Measurements from ENCODE around the gene DNM3. TPM values are rescaled to one million over a fixed set of nuclear protein-coding genes. Genes with fewer than 3 reads are reported as not detected.
"Not testable (repeated sequence)": the region's sequence is repeated elsewhere in the genome, so short reads cannot be mapped to it uniquely, and the experiment has no call there.

The DNM3 gene
- total RNA-seq, 2 experiments from 2014 or later = 0.93 to 1.2 TPM

GRCh38 chr1:172292840-172293239 is 451.5 kb downstream of the DNM3 start:
- Mint-ChIP-seq H3K36me3 (no peaks in the 10 kb centered on the region), H3K4me3 (no peak overlapping the region), H3K4me1 (ENCODE audit: low read depth) (no peaks in the 10 kb centered on the region), H3K9me3 (no peaks in the 10 kb centered on the region), H3K27me3 (no peaks in the 10 kb centered on the region), H3K27ac (no peak overlapping the region)
- DNase-seq = no peak
- intact Hi-C loops (cut with micrococcal nuclease) = no loop called here
- CTCF ChIA-PET = no interaction called here
- POLR2A ChIA-PET = no interaction called here

DNA sequence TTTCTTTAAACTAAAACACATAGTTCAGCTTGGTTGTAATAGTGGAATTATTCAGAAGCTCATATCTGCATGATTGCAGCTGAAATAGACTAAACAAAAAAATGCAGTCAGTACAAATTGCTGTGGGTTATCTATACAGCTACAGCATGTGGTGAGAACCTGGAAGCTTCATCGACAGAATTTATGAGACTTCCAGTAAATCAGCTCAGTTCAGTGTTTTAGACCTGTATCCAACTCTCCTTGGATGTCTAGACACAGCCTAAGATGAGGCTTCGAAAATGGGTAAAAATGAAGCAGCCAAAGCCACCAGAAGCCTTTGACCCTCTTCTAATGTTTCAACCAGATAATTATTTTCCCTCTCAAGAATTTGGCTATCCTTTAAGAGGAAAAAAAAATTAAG is 452.1 kb downstream of the DNM3 start:
- H3K27me3 Mint-ChIP-seq = no peaks in the 10 kb centered on the region
- DNase-seq = no peak
- CTCF ChIA-PET = no interaction called here
- H3K36me3 Mint-ChIP-seq = no peaks in the 10 kb centered on the region
- H3K27ac Mint-ChIP-seq = no peak overlapping the region
- POLR2A ChIA-PET = no interaction called here
- H3K4me1 Mint-ChIP-seq (ENCODE audit: low read depth) = no peaks in the 10 kb centered on the region
- no peaks in the 10 kb centered on the region for H3K9me3 Mint-ChIP-seq
- no peak overlapping the region for H3K4me3 Mint-ChIP-seq
- intact Hi-C loops (cut with micrococcal nuclease) = no loop called here

- Mint-ChIP-seq H3K36me3 (no peaks in the 10 kb centered on the region), H3K9me3 (no peaks in the 10 kb centered on the region), H3K27me3 (no peaks in the 10 kb centered on the region), H3K27ac (no peak overlapping the region), H3K4me1 (ENCODE audit: low read depth) (no peaks in the 10 kb centered on the region), H3K4me3 (no peak overlapping the region)
- ChIA-PET CTCF (no interaction called here), POLR2A (no interaction called here)
- intact Hi-C loops (cut with micrococcal nuclease) = no loop called here
- DNase-seq = no peak
Observed at GRCh38 chr1:172298141-172298540, 456.8 kb downstream of the DNM3 start.

- Mint-ChIP-seq H3K27ac (no peak overlapping the region), H3K36me3 (no peaks in the 10 kb centered on the region), H3K4me3 (no peak overlapping the region), H3K27me3 (no peaks in the 10 kb centered on the region), H3K4me1 (ENCODE audit: low read depth) (no peaks in the 10 kb centered on the region), H3K9me3 (no peaks in the 10 kb centered on the region)
- no peak for DNase-seq
- POLR2A ChIA-PET = no interaction called here
- CTCF ChIA-PET = no interaction called here
- intact Hi-C loops (cut with micrococcal nuclease) = no loop called here
Observed at GRCh38 chr1:172298911-172299310, 457.6 kb downstream of the DNM3 start.

DNA sequence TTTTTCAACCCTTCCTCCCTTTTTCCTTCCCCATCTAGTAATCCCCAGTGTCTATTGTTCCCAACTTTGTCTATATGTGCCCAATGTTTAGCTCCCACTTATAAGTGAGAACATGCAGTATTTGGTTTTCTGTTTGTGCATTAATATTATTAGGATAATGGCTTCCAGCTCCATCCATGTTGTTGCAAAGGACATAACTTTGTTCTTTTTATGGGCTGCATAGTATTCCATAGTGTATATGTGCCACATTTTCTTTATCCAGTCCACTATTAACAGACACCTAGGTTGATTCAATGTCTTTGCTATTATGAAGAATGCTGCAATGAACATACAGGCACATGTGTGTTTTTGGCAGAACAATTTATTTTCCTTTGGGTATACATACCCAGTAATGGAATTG is 458.2 kb downstream of the DNM3 start:
- H3K4me1 Mint-ChIP-seq (ENCODE audit: low read depth) = no peaks in the 10 kb centered on the region
- H3K36me3 Mint-ChIP-seq = no peaks in the 10 kb centered on the region
- no peak for DNase-seq
- H3K27ac Mint-ChIP-seq = no peak overlapping the region
- no peaks in the 10 kb centered on the region for H3K9me3 Mint-ChIP-seq
- H3K4me3 Mint-ChIP-seq = no peak overlapping the region
- POLR2A ChIA-PET = interaction anchor here (0.6 kb wide), 1 partner anchor 653 kb away, joined by 3 read pairs; no protein-coding TSS in a partner anchor
- intact Hi-C loops (cut with micrococcal nuclease) = no loop called here
- CTCF ChIA-PET = no interaction called here
- no peaks in the 10 kb centered on the region for H3K27me3 Mint-ChIP-seq

DNA sequence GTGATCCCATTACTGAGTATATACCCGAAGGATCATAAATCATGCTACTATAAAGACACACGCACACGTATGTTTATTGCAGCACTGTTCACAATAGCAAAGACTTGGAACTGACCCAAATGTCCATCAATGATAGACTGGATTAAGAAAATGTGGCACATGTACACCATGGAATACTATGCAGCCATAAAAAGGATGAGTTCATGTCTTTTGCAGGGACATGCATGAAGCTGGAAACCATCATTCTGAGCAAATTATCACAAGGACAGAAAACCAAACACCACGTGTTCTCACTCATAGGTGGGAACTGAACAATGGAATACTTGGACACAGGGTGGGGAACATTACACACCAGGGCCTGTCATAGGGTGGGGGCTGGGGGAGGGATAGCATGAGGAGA is 466.2 kb downstream of the DNM3 start:
- intact Hi-C loops (cut with micrococcal nuclease); H3K27me3 Mint-ChIP-seq; DNase-seq; POLR2A ChIA-PET; H3K27ac Mint-ChIP-seq; CTCF ChIA-PET; H3K4me3 Mint-ChIP-seq; H3K4me1 Mint-ChIP-seq (ENCODE audit: low read depth); H3K36me3 Mint-ChIP-seq: not testable (repeated sequence)
- H3K9me3 Mint-ChIP-seq = peaks cover 12% of the 10 kb centered on the region

- DNase-seq = no peak
- Mint-ChIP-seq H3K4me3 (no peak overlapping the region), H3K27ac (no peak overlapping the region), H3K4me1 (ENCODE audit: low read depth) (peaks cover 3% of the 10 kb centered on the region), H3K9me3 (peaks cover 12% of the 10 kb centered on the region), H3K27me3 (no peaks in the 10 kb centered on the region), H3K36me3 (no peaks in the 10 kb centered on the region)
- POLR2A ChIA-PET = interaction anchor here (0.7 kb wide), 1 partner anchor 654 kb away, joined by 7 read pairs; no protein-coding TSS in a partner anchor
- CTCF ChIA-PET = interaction anchor here (0.7 to 1.0 kb wide), 2 partner anchors 305 to 506 kb away, joined by 3 read pairs; no protein-coding TSS in a partner anchor
- intact Hi-C loops (cut with micrococcal nuclease) = no loop called here
Observed at GRCh38 chr1:172308142-172308541, 466.8 kb downstream of the DNM3 start.

- Mint-ChIP-seq H3K4me1 (ENCODE audit: low read depth) (peaks cover 3% of the 10 kb centered on the region), H3K36me3 (no peaks in the 10 kb centered on the region), H3K9me3 (peaks cover 12% of the 10 kb centered on the region), H3K4me3 (no peak overlapping the region), H3K27ac (no peak overlapping the region), H3K27me3 (no peaks in the 10 kb centered on the region)
- ChIA-PET CTCF (interaction anchor here (0.7 to 1.0 kb wide), 2 partner anchors 306 to 507 kb away, joined by 3 read pairs; no protein-coding TSS in a partner anchor), POLR2A (interaction anchor here (0.7 kb wide), 1 partner anchor 654 kb away, joined by 7 read pairs; no protein-coding TSS in a partner anchor)
- DNase-seq = no peak
- intact Hi-C loops (cut with micrococcal nuclease) = no loop called here
Observed at GRCh38 chr1:172308577-172308976, 467.3 kb downstream of the DNM3 start.

DNA sequence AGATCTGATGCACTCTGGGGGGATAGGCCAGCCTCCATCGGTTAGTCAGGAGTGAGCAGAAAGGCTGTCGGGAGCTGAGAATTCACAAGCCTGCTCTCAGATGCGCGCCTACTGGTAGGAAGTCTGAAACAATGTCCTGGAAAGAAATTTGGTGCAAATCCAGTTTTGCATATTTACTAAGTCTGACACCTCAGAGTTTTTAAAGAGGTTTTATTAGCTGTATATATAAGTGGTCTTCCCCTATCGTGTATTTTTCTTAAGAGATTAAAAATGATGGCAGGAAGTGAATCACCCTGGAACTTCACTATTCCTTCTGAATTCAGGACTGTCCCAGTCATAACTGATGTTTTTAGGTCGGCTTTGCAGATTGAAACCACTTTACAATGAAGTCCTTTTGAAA is 479.4 kb downstream of the DNM3 start:
- Mint-ChIP-seq H3K4me3 (no peak overlapping the region), H3K27ac (no peak overlapping the region), H3K27me3 (no peaks in the 10 kb centered on the region), H3K4me1 (ENCODE audit: low read depth) (no peaks in the 10 kb centered on the region), H3K36me3 (no peaks in the 10 kb centered on the region), H3K9me3 (no peaks in the 10 kb centered on the region)
- ChIA-PET CTCF (no interaction called here), POLR2A (no interaction called here)
- intact Hi-C loops (cut with micrococcal nuclease) = no loop called here
- no peak for DNase-seq

DNA sequence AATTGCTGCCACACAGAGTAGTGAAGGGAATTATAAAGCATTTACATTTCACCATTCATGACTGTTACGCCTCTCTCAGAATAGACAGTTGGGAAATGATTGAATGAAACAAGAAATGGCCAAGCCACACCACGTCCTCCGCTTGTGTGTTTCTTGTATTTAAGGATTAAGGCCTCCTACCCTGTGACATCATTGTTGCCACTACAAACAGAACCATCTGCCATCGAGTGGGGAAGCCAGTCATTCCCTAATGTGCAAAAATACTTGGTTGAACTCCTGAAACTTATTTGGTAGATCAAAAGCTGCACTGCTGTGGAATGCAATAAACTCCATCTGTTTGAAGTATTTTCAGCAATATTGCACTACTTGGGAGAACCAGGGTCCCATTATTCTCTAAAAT is 480.2 kb downstream of the DNM3 start:
- no peak overlapping the region for H3K27ac Mint-ChIP-seq
- intact Hi-C loops (cut with micrococcal nuclease) = no loop called here
- no peak overlapping the region for H3K4me3 Mint-ChIP-seq
- H3K36me3 Mint-ChIP-seq = no peaks in the 10 kb centered on the region
- no peak for DNase-seq
- no peaks in the 10 kb centered on the region for H3K4me1 Mint-ChIP-seq (ENCODE audit: low read depth)
- no peaks in the 10 kb centered on the region for H3K27me3 Mint-ChIP-seq
- POLR2A ChIA-PET = no interaction called here
- H3K9me3 Mint-ChIP-seq = no peaks in the 10 kb centered on the region
- CTCF ChIA-PET = no interaction called here

DNA sequence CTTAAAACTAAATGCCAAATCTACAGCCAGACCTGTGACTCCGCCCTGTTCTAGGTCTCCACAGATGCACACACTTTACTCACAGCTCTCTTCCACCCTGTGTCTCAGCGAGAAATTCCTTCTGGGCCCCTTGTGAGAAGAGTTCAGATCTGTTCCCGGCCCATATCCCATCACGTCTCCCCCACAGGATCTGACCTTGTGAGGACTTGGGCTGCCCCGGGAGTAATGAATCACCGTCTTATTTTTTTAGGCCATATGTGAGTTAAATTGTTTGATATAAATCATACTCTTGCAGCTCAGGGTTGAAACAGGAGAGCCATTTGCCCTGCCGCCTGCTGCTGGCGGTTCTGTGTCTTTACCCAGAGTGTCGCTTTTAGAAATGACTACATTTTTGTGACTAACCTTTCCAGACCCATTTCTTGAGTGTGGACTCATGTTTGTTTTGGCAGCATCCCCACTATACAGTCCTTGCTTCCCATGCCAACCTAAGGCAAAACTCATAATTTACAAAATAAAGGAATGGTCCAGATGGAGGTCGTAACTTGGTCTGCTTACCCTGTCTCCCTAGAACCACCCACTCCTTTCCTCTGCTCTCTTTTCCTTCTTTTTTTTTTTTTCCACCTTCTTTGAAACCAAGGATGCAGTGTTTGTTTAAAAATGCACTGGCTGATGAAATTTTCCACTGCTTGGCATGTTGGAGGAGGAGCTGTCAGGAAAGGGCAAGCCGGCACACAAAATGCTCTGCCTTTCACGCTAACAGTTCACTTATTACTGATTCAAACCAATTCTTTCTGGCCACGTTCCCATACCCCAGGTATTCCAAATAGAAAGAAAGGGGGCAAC is 481.1 kb downstream of the DNM3 start:
- Mint-ChIP-seq H3K27ac (no peak overlapping the region), H3K27me3 (no peaks in the 10 kb centered on the region), H3K9me3 (no peaks in the 10 kb centered on the region)

DNA sequence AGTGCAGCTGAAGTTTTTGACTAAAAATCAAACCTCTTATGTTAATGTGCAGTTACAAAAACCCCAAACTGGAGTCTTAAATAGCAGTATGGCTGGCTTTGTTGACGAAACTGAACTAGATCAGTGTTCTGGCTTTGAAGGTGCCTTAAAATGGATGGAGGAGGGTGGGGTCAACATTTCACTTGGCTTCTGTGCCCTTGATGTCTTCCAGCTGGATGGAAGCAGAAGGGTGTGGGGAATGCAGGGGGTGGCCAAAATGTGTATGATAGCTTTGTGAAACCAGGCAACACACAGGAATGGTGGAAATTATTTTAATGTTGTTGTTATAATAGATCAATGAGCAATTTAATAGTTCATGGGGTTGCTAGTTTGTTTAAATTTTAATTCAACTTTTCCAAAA is 482.4 kb downstream of the DNM3 start:
- Mint-ChIP-seq H3K9me3 (peaks cover 2% of the 10 kb centered on the region), H3K27me3 (no peaks in the 10 kb centered on the region), H3K27ac (no peak overlapping the region), H3K4me3 (no peak overlapping the region), H3K36me3 (no peaks in the 10 kb centered on the region), H3K4me1 (ENCODE audit: low read depth) (no peaks in the 10 kb centered on the region)
- ChIA-PET POLR2A (no interaction called here), CTCF (no interaction called here)
- intact Hi-C loops (cut with micrococcal nuclease) = no loop called here
- DNase-seq = no peak

More for the DNA sequence above, 481.1 kb downstream of the DNM3 start:
- intact Hi-C loops (cut with micrococcal nuclease) = no loop called here
- no peaks in the 10 kb centered on the region for H3K4me1 Mint-ChIP-seq (ENCODE audit: low read depth)
- ChIA-PET POLR2A (no interaction called here), CTCF (no interaction called here)
- no peak for DNase-seq
- H3K4me3 Mint-ChIP-seq = no peak overlapping the region
- no peaks in the 10 kb centered on the region for H3K36me3 Mint-ChIP-seq

DNA sequence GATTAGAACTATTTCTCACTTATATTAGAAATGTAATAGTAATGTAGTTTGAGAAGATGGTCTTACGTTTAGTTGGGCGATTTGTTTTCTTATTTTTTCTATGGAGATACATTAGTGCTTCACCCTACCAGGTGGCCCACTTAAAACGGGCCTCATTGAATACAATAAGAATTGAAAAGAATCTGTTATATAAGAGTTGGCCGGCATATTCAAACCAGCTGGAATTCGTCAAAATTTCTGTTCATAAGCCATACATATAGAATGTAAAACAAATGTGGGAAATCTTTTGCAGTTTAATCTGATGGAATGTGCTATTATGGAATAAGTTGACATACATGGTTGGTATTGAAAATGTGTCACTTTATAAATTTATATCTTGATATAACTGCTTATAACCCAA is 482.8 kb downstream of the DNM3 start:
- CTCF ChIA-PET = no interaction called here
- DNase-seq = no peak
- peaks cover 2% of the 10 kb centered on the region for H3K9me3 Mint-ChIP-seq
- no peaks in the 10 kb centered on the region for H3K27me3 Mint-ChIP-seq
- intact Hi-C loops (cut with micrococcal nuclease) = no loop called here
- no peaks in the 10 kb centered on the region for H3K4me1 Mint-ChIP-seq (ENCODE audit: low read depth)
- no peak overlapping the region for H3K27ac Mint-ChIP-seq
- H3K4me3 Mint-ChIP-seq = no peak overlapping the region
- no peaks in the 10 kb centered on the region for H3K36me3 Mint-ChIP-seq
- POLR2A ChIA-PET = no interaction called here

All from activated CD4-positive, alpha-beta memory T cell treated with anti-CD3 and anti-CD28 coated beads for 36 hours (primary cell).